GM12875 (cell line): Measurements from ENCODE around the gene TTC34.

Source experiments
- H3K4me3 ChIP-seq: one replicate; pipeline ENCODE4 v1.5.1; 2011; ENCODE audit warnings: low read depth, low read length, control low read depth
- TF ChIP-seq, protein P1 (sequence below): IDR thresholded peaks from 2 replicates; pipeline ENCODE4 v1.5.1; 2011; ENCODE audit warnings: low read depth, mild to moderate bottlenecking, control low read depth, inconsistent platforms, low read length, moderate library complexity, borderline replicate concordance; ENCODE audit not compliant: insufficient read depth

TTC34 gene

DNA sequence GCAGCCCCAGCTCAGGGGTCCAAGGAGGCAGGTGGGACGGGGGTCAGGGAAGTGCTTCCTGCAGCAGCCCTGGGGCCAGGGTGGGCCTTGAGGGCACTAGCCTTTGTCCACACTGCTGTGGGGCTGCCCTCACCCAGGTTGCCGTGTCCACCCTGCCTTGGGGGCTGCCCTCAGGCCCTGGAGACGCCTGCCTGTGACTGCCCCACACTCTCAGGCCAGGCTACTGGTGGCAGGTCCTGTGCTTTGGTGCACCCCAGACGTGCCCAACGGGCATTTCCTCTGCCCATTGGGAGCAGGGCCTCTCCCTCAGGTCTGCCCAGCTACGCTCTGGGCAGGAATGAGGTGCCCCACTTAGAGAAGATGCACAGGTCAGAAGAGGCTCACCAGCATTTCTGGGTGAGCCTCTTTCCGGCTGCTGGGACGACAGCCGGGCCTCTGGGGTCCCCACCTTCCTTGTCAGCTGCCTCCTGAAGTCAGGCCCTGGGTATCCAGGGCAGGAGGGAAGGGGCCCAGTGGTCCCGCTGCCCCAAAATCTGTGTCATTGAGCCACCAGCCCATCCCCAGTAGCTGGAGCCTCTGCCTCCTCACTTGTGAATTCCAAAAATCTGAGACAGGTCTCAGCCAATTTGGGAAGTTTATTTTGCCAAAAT, 166.0 kb downstream of the TTC34 start:
- TF ChIP-seq, protein P1, sequence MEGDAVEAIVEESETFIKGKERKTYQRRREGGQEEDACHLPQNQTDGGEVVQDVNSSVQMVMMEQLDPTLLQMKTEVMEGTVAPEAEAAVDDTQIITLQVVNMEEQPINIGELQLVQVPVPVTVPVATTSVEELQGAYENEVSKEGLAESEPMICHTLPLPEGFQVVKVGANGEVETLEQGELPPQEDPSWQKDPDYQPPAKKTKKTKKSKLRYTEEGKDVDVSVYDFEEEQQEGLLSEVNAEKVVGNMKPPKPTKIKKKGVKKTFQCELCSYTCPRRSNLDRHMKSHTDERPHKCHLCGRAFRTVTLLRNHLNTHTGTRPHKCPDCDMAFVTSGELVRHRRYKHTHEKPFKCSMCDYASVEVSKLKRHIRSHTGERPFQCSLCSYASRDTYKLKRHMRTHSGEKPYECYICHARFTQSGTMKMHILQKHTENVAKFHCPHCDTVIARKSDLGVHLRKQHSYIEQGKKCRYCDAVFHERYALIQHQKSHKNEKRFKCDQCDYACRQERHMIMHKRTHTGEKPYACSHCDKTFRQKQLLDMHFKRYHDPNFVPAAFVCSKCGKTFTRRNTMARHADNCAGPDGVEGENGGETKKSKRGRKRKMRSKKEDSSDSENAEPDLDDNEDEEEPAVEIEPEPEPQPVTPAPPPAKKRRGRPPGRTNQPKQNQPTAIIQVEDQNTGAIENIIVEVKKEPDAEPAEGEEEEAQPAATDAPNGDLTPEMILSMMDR: no peak

DNA sequence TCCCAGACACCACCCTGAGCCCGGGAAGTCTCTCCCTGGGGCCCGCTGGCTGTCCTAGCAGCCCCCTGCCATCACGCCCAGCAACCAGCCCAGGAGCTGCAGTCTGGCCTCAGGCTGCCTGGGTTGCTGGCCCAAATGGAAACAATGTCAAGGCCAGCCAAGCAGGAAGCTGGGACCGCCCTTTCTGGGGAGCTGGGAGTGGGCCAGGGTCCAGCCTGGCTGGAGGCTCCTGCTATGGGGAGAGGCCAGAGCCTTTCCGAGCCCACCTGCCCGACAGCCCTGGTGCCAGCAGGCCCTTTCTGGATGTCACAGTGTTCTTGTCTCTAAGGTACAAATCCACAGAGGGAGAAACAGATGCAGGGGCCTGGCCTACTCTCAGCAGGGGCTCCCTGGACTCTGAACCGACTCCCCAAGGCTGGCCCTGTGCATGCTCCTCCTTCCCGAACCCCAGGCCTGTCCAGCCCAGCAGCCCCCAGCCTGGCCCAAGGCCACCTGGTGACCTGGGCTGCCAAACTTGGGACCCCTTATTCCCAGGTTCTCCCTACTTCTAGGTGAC, 167.5 kb downstream of the TTC34 start:
- TF ChIP-seq, protein P1: no peak
- H3K4me3 ChIP-seq: no peak overlapping the region

More for the DNA sequence above, 166.0 kb downstream of the TTC34 start:
- H3K4me3 ChIP-seq: no peak overlapping the region

DNA sequence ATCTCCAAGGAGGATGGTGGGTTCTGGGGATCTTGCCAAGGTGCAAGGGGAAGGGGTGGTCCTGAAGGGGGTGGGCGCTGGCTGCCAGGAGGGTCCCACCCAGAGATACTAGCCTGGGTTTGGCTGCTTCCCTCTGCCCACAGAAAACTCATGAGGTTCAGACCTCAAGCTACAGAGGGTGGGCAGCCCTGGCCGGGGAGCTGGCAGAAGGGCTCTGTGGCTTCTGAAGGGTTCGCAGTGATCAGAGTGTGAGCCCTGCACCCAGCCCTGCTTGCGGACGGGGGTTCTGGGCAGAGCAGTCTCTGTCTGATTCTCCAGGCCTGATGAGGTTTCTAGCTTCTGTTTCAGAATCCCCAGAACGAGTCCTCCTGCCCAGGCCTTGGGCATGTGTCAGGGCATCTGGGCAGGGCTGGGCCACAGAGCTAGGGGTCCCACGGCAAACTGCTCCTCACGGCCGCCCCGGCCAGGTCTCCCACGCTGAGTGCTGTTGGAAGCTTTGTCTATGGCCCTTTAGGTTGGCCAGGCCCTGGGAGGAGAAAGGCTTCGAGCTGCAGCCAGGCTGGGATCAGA, 168.0 kb downstream of the TTC34 start:
- TF ChIP-seq, protein P1: no peak

DNA sequence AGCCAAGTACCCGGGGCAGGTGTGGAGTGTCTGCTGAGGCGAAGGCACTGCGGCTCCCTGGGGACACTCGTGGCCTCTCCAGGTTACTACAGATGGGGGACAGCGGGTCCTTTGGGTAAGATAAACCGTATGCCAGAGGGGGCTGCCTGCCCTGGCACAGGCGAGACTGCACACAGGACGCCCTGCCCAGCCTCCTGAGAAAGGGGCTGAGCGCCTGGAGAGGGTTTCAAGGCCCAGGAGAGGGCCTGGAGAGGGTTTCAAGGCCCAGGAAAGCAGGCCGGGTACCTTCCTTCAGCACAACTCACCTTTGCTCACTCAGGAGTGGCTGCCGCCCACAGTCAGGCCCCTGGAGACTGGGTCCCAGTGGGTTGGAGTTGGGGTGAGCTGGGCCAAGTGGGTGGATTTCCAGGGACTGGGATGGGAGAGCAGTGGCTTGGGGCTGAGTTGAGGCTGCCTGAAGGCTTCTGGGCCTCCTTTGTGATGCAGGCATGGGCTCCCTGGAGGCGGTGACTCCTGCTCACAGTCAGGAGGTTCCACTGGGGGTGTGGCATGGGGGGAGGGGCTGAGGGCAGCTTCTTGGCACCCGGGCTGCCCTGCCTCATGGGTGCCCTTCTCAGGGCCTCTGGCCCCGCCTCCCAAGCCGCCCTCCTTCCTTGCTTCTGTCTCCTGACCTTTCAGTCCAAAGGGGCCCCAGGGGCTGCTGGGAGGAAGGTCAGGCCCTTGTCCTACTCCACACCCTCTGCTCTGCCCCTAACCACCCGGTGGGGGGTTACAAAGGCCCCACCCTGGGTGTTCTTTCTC, 168.7 kb downstream of the TTC34 start, which contains the start of gene MMEL1:
MMEL1 (minus strand) TSS at position 456 of the 801 bp plus-strand sequence. CDS start 3,532 bp downstream, outside the sequence.
- no peak within 1 kb of the TSS for H3K4me3 ChIP-seq
- TF ChIP-seq, protein P1: no peak

More for the DNA sequence above, 168.0 kb downstream of the TTC34 start:
- no peak overlapping the region for H3K4me3 ChIP-seq

DNA sequence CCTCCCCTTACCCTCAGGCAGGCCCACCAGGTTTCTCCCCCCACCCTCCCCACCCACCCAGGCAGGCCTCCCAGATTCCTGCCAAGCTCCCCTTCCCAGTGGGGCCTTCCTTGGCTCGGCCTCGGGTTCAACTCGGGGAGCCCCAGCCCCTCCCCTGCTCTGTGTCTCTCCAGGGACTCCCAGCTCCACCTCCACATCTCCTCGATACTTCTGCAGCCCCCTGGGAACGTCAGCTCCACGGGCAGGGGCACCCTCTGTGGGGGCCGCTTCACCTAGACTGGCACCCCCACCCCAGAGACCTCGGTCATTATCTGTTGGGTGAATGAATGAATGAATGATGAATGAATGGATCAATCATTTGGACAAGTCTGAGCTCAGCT, 169.5 kb downstream of the TTC34 start:
- TF ChIP-seq, protein P1: no peak
- H3K4me3 ChIP-seq: no peak overlapping the region

DNA sequence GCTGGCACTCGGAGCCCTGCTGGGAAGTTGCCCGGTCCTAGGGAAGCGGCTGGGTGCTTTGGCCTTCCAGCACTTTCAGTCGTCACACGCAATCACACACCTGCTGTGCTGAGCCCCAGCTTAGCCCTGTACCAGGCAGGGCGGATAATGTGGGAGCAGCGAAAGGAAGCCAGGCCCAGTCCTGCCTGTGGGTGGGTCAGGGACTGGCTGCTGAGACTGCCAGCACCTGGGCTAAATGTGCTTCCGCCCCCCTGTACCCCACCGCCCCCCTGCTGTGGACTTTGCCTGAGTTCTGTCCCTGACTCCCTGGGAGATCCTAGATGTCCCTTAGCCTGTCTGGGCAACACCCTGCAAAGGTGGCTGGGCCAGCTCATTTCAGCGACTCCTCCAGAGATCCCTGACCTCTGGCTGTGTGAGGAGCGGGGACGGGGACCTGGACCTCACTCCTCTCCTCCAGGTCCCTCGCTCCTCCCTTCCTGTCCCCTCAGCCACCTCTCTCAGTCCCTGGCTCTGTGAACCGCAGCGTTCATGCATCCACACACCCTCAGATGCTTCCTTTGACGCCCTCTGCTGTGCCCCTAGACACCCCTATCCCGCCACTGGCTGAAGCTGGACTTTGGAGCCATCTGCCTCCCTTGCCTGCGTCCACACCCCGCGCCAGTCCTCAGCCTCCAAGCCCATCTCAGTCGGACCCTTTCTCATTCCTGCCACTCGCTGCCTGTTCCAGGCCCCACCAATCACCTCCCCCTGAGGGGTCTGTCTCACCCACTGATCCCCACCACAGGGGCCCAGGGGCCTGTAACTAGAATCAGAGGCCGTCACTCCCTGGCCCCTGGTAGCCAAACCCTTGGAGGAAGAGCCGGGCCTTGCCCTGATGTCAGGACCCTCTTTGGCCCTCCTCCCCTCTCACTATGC, 170.1 kb downstream of the TTC34 start:
- no peak overlapping the region for H3K4me3 ChIP-seq
- TF ChIP-seq, protein P1: no peak
